HG03097 (cell line): ENCODE measurements around the gene RIPPLY3.
"Not testable (repeated sequence)": the region's sequence is repeated elsewhere in the genome, so short reads cannot be mapped to it uniquely, and the experiment has no call there.

Experiments
- ATAC-seq: cut with Tn5 transposase; IDR thresholded peaks from one replicate; pipeline ENCODE4 v1.9.1; 2021; ENCODE audit not compliant: unreplicated experiment, low FRiP score

Gene RIPPLY3

DNA sequence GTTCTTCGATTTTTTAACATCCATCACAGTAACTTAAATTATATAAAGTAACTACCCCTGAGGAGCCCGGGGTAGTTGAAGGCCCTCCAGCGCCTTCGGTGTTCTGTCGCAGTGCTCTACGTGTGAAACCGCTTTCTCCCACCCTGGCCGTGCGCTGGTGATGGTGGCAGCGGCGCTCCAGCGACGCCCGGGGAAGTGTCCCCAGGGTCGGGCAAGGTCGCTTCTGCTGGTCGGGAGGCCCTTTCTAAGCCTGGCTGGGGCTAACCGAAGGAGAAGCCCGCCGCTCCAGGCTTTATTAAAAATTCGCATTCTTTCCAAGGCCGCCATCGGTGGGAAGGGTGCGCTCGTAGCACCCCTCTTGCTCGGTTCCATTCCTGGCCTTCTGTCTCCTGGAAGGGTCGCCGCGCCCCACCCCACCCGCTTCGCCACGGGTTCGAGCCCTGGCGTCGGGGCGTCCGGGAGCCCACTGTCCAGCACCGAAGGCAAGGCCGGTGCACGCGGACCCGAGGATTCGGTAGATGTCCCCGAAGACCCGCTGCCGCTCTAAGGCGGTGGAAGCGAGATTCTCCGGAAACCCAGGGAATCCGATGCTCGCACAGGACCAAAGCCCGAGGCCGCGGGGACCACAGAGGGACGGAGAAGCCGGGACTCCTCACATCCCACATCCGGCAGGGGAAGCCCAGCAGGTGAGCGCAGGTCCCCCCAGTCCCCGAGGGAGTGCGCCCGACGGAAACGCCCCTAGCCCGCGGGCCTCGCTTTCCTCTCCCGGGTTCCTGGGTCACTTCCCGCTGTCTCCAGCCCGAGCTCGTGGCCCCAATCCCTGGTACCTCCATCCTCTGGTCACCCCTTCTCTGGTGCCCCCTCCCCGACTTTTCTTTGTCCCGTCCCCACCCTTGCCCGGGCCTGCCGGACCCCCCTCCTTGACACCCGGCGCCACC is 685 bp upstream of the RIPPLY3 start:
- ATAC-seq, result no peak

DNA sequence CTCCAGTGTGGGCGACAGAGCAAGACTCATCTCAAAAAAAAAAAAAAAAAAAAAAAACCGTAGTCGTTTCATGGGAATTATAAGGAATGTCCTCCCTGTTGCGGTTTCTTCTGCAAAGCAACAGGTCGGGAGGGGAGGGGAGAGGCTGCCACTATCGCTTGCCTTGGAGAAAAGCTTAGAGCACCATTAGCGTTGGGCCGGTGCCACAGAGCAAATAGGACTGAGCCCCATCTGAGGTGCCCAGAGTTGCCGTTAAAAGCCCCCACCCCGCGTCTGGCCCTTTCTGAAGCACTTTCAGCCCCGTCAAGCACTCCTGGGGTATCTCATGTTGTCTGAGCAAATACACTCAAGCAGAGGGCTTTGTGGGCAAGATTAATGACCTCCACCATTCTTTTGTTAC is 2.2 kb downstream of the RIPPLY3 start:
- ATAC-seq, result no peak

DNA sequence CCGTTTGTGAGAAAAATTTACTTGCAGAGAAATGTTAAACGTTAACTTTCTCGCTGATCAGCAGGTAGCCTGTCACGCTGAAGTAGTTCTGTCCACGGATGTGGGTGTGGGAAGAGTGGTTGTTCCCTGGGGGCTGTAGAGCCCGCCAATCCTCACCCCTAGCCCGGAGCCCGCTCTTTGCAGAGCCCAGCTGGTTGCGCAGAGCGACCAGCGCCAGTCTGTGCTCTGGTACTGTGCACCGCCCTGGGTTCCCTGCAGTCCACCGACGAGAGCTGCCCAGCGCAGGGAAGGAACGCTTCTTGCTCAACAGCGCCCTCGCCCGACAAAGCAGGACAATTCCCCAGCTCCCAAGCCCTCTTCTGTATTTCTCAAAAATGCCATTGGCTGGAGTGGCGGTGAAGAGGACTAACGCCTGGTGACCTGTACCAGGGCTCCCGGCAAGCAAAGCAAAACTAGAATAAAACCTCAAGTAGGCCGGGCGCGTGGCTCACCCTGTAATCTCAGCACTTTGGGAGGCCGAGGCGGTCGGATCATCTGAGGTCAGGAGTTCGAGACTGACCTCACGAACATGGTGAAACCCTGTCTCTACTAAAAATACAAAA is 3.3 kb downstream of the RIPPLY3 start:
- peak; percentile 94 for ATAC-seq

DNA sequence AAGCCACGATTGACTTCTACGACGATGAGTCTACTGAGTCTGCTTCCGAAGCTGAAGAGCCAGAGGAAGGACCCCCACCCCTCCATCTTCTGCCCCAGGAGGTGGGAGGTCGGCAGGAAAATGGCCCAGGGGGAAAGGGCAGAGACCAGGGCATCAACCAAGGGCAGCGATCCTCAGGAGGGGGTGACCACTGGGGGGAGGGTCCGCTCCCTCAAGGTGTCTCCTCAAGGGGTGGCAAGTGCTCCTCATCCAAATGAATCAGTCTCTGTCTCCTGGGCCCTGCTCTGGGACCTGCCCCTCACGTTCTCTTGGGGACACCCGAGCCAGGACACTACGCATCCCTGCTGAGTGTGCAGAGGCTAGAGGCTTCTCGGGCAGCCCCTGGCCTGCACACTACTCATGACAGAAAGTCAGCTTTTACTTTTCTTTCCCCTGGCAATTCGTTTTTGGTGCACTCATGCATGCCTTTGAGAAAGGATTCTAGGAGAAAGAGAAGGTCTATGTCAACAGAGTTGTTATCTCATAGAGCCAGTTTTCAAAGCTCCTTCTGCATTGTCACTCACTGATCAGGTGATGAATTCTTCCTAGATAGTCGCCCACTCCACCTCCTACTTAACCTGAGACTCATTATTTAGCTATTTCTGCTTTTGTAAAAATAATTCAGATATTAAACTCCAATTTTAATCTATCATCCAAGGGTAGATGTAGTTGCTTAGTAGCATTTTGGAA is 11.6 kb downstream of the RIPPLY3 start:
- ATAC-seq, result no peak

DNA sequence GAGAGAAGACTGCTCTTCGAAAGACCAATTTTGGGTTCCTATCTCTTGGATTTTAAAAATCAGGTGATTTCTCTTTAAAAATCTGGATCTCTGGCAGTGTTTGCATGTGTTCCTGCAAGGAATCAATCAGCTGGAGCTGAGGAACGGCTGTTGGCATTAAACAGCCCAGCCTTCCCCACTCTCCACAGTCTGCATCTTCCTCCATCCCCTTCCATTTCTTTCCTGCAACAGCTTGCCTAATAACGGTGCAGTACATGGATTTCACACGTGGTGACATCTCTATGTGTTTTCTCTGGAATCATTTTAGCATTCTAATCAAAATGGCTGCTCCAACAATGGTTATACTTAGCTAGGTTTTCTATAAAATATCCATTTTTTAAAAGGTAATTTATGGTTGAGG is 20.0 kb downstream of the RIPPLY3 start:
- no peak for ATAC-seq

DNA sequence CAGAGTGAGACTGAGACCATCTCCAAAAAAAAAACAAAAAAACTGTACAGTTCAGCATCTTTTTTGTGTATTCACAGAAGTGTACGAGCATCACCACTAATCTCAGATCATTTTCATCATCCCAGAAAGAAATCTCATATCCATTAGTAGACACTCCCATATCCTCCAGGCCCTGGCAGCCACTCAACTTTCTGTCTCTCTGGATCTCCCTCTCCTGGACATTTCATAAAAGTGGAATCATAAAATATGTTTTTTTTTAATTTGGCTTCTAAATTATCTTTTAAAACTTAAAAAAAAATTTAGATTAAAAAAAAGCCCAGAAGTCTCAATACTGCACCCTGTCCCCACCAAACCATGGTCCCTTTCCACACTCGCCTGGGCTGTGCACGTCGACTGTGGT is 22.1 kb downstream of the RIPPLY3 start:
- no peak for ATAC-seq

DNA sequence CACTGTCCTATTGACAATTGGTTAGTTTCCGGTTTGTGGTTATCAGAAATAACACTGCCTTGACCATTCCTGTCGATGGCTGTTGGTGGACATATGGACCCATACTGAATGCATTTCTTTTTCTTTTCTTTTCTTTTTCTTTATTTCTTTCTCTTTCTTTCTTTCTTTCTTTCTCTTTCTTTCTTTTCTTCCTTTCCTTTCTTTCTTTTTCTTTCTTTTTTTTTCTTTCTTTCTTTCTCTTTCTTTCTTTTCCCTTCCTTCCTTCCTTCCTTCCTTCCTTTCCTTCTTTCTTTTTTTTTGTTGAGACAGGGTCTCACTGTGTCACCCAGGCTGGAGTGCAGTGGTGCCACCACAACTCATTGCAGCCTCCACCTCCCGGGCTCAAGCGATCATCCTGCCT is 24.4 kb downstream of the RIPPLY3 start:
- no peak for ATAC-seq

DNA sequence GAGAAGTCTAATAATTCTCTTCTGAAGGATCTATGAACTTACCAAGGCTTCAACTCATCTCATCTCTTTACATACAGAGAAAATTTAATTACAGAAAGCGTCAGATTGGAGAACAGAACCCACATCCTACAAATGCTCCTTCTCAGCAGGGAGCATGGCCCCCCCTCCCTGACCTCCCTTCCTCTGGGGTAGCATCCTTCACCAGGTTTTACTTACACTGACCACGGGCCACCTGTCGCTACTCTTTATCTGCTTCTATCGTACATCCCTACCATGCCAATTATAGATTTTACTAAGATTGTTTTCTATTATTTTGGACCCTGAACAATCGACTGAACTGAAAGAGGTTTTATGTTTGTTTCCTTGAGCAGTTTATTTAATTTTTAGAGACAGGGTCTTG is 25.8 kb downstream of the RIPPLY3 start:
- no peak for ATAC-seq

DNA sequence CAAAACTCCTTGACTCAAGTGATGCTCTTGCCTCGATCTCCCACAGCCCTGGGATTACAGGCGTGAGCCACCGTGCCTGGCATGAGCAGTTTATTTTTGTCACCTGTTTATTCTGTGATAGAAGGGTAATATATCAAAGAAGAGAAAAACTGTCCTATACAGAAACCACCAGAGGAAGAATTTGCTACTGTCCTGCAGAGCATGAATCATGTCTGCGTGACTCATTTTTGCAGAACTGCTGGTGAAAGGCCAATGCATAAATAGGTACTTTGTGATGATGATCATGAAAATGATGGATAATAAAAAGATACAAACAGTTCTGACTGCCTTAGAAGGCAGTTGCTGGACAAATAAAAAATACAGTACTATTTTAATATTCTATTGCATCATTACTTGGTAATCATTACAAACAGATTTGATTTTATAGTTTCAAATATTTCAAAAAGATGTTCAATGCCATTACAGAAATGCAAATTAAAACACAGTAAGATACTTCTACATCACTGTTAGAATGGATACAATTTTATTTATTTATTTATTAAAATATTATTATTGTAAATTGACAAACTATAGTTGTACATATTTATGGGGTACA is 26.5 kb downstream of the RIPPLY3 start:
- ATAC-seq, result no peak

DNA sequence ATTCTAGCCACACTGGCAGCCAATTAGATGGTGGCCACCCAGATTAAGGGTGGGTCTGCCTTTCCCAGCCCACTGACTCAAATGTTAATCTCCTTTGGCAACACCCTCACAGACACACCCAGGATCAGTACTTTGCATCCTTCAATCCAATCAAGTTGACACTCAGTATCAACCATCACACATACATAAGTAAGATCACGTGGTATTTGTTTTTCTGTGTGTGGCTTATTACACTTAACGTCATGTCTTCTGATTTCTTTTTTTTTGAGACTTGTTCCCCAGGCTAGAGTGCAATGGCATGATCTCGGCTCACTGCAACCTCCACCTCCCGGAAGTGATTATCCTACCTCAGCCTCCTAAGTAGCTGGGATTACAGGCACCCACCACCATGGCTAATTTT is 27.9 kb downstream of the RIPPLY3 start:
- not testable (repeated sequence) for ATAC-seq

DNA sequence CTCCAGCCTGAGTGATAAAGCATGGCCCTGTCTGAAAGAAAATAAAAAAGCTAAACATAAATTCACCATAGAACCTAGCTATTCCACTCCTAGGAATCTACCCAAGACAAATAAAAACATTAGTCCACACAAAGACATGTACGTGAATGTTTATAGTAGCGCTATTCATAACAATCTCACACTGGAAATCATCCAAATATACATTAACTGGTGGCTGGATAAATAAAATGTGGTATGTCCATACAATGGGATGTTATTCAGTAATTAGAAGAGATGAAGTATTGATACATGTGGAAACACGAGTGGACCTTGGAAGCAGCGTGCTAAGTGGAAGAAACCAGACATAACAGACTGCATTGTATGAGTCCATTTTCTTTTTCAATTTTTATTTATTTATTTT is 29.7 kb downstream of the RIPPLY3 start:
- no peak for ATAC-seq

DNA sequence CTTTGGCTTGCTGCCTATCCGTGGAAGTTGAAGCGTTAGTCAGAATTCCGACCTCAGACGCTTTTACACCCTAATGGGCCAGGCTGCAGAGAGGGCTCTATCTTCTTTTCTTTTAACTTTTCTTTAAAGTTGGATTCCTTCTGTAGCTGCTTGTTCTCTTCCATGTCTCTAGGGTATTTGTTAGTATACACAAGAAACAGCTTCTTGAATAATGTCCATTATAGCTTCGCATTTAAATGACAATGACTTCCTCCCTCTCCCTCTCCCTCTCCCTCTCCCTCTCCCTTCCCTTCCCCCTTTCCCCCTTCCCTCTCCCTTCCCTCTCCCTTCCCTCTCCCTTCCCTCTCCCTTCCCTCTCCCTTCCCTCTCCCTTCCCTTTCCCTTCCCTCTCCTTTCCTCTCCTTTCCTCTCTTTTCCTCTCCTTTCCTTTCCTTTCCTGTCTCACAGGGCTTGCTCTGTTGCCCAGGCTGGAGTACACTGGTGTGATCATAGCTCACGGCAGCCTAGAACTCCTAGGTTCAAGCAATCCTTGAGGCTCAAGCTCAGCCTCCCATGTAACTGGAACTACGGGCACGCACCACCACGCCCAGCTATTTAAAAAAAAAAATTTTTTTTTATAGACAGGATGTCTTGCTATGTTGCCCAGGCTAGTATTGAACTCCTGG is 33.0 kb downstream of the RIPPLY3 start:
- ATAC-seq, result no peak

DNA sequence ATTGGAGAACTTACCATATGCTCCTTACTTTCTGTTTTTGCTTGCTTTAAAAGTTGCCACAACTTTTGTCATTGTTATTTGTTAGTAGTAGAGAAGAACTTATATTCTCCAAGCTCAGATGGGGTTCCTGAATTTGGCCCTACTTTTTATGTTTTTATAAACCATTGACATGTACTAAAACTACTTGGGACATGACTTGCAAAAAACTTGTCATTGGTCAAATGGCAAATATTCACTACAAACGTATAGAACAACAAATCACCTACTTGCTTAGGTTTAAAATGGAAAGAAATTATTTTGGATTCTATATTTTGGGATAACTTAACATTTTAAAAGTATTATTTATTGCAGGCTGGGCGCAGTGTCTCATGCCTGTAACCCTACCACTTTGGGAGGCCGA is 33.7 kb downstream of the RIPPLY3 start:
- ATAC-seq, result no peak

DNA sequence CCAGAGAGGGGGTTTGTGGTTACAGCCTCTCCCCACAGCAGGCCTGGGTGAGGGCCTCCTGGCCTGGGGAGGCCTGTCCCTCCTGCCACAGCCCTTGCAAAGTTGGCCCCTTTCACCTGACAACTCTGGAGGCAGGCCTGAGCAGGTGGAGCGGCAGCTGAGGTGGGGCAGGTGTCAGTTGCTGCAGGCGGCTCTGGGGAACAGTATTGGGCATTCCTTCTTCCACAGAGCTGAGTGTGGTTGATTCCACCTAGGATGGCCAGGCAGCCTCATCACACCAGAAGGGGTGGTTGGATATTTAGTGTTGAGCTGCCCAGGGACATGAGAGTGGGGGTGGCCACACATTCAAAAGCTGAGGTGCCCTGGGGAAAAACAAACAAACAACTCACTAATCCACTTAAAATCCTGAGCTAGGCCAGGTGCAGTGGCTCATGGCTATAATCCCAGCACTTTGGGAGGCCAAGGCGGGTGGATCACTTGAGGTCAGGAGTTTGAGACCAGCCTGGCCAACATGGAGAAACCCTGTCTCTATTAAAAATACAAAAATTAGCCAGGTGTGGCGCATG is 35.3 kb downstream of the RIPPLY3 start:
- no peak for ATAC-seq

DNA sequence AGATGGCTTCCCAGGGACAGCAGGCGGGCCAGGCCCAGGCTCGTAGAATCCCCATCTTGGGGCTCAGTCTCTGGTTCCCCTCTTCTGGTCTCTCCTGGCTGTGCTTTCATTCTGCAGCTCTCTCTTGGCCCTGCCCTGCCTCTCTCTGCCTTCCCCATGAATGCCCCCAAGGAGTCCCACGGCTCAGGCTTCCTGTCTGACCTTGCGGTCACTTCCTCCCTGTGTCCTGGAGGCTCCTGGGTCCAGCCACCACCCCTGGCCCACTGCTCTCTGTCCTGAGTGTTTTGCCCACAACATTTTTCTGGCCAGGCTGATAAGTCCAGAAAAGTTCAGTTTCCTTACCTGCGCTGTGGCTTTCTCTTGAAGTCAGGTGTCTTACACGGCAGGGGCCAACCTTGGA is 37.3 kb downstream of the RIPPLY3 start:
- ATAC-seq, result no peak

DNA sequence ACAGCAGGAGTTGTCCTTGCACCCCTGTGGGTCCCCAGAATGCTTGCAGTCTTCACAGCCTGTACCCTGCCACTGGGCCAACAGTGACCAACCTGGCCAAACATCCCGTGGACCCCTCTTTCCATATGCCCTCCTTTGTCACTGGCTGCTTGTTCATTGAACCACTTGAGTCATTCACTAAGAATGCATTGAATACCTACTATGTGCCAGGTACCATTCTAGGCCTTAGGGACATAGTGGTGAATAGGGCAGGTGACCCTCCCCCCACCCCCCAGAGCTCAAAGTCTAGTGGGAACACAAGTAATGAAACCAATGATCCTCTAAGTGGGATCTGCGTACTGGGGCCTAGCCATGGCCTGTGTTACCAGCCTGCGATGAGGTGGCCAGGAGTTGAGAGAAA is 38.1 kb downstream of the RIPPLY3 start:
- no peak for ATAC-seq

DNA sequence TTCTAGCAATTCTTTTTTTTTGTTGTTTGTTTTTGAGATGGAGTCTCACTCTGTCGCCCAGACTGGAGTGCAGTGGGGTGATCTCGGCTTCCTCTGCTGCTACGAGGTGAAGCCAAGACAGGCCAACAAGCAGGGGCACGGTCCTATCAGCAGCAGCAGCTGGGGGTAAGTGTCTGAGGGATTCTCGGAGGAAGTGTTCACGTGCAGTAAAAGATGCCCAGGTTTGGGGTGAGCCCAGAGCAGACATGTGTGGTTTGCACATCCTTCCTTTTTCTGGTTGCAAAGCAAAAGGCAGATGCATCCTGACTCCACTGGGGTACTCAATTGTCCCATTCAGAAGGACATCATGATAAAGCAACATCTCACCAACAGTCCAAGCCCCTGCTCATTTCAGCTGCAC is 38.6 kb downstream of the RIPPLY3 start:
- peak; percentile 57 for ATAC-seq

DNA sequence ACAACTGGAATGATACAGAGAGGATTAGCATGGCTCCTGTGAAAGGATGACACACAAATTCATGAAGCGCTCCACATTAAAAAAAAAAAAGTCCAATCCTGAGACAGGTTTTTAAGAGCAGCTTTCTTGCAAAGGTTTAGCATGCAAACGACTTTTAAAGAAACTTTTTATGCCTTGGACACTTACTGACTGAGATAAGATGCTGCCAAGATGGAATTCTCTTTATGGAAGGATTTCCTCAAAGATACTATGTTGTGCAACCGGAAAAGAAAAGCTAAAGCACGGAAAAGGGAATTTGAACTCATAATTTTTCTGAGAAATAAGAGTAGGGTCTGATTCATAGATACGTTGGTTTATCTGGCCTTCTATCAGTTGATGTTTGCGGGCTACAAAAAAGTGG is 39.1 kb downstream of the RIPPLY3 start:
- no peak for ATAC-seq

DNA sequence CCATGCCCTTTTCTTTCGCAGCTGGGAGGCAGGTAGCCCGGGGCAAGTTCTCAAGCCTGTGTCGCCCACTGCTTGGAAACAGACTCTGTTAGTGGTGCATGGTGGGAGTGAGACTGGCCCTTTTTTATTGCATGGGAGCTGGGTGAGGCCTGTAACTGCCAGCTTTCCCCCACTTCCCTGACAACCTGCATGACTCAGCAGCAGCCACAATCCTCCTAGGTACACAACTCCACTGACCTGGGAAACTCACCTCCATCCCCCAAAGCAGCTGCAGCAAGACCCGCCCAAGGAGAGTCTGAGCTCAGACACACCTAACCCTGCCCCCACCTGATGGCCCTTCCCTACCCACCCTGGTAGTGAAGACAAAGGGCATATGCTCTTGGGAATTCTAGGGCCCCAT is 40.6 kb downstream of the RIPPLY3 start:
- no peak for ATAC-seq

DNA sequence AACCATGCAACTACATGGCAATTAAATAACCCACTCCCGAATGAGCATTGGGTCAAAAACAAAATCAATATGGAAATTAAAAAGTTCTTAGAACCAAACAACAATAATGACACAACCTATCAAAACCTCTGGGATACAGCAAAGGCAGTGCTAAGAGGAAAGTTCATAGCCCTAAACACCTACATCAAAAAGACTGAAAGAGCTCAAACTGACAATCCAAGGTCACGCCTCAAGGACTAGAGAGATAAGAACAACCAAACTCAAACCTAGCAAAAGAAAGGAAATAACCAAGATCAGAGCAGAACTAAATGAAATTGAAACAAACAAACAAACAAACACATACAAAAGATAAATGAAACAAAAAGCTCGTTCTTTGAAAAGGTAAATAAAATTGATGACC is 43.2 kb downstream of the RIPPLY3 start:
- ATAC-seq, result not testable (repeated sequence)
